Measurements from ENCODE around the gene RET.

Gene RET

GRCh38 chr10:43105956-43106229, 29.0 kb downstream of the RET start (continued):
- TF ChIP-seq ZFHX2 (tag by site-specific recombination; conservative IDR thresholded peaks at IDR 0.05) (no peak), ZNF133 (tag by site-specific recombination; IDR thresholded peaks at IDR 0.05) (no peak), ZNF311 (tag by site-specific recombination; IDR thresholded peaks at IDR 0.05; ENCODE audit: borderline replicate concordance) (no peak), ZNF837 (tag by site-specific recombination; IDR thresholded peaks at IDR 0.05) (no peak), HIC1 (tag by site-specific recombination; IDR thresholded peaks at IDR 0.05) (no peak), ATF2 (tag by site-specific recombination; IDR thresholded peaks at IDR 0.05; ENCODE audit: low read depth) (no peak)

- Histone ChIP-seq H3K36me3 (ENCODE audit: control insufficient read depth in 2 of 2, insufficient read depth in 1 of 2, low read length in 2 of 2) (no peaks in the 10 kb centered on the region), H3K9me3 (ENCODE audit: control insufficient read depth, insufficient read depth, low read depth, low read length) (no peaks in the 10 kb centered on the region), H3K4me3 (ENCODE audit: low read depth, low read length) (no peak overlapping the region), H3K27ac (ENCODE audit: extremely low read depth, low read depth, low read length) (no peak overlapping the region), H3K4me1 (ENCODE audit: control insufficient read depth, insufficient read depth, low read length) (no peaks in the 10 kb centered on the region)
- TF ChIP-seq ZIC2 (tag by site-specific recombination; IDR thresholded peaks at IDR 0.05) (peak; percentile 52), YY2 (tag by site-specific recombination; IDR thresholded peaks at IDR 0.05) (no peak)
- ChIA-PET POLR2A (no interaction called here), CTCF (interaction anchor here (0.6 to 1.2 kb wide), 3 partner anchors 112 to 242 kb away, joined by 4 to 8 read pairs (median 6); no protein-coding TSS in a partner anchor)
Observed at GRCh38 chr10:43106256-43107091, 29.6 kb downstream of the RET start.

GRCh38 chr10:43108951-43109350, 32.1 kb downstream of the RET start:
- Histone ChIP-seq H3K4me3 (ENCODE audit: low read depth, low read length) (no peak overlapping the region), H3K9me3 (ENCODE audit: control insufficient read depth, insufficient read depth, low read depth, low read length) (no peaks in the 10 kb centered on the region), H3K36me3 (ENCODE audit: control insufficient read depth in 2 of 2, insufficient read depth in 1 of 2, low read length in 2 of 2) (no peaks in the 10 kb centered on the region), H3K4me1 (ENCODE audit: control insufficient read depth, insufficient read depth, low read length) (no peaks in the 10 kb centered on the region), H3K27ac (ENCODE audit: extremely low read depth, low read depth, low read length) (no peak overlapping the region)
- TF ChIP-seq ZNF768 (tag by site-specific recombination; IDR thresholded peaks at IDR 0.05) (no peak), PBX3 (CRISPR knock-in tag; IDR thresholded peaks at IDR 0.05) (no peak), FEZF1 (tag by site-specific recombination; IDR thresholded peaks at IDR 0.05) (no peak), ZBTB17 (tag by site-specific recombination; IDR thresholded peaks at IDR 0.05) (no peak), ZNF514 (tag by site-specific recombination; IDR thresholded peaks at IDR 0.05) (no peak), ZNF560 (tag by site-specific recombination; IDR thresholded peaks at IDR 0.05; ENCODE audit: borderline replicate concordance) (no peak), SETDB1 (IDR thresholded peaks at IDR 0.05; ENCODE audit: insufficient read length, low read length) (no peak), PRDM6 (tag by site-specific recombination; IDR thresholded peaks at IDR 0.05) (no peak), ZNF174 (tag by site-specific recombination; IDR thresholded peaks at IDR 0.05) (no peak), ZNF146 (tag by site-specific recombination; IDR thresholded peaks at IDR 0.05) (no peak)
- ChIA-PET POLR2A (no interaction called here), CTCF (no interaction called here)

Measured in HEK293 (cell line).